ENCODE measurements around the gene ATP6AP1.
A peak's percentile ranks its signal among the peaks of the same experiment; 100 is the strongest.

Gene ATP6AP1

GRCh38 chrX:154430916-154431315, 2.4 kb downstream of the ATP6AP1 start:
- no peak for DNase-seq (ENCODE audit: low spot score)

- DNase-seq (ENCODE audit: low spot score) = no peak
Observed at GRCh38 chrX:154431341-154431740, 2.9 kb downstream of the ATP6AP1 start.

GRCh38 chrX:154432210-154432609, 3.7 kb downstream of the ATP6AP1 start:
- DNase-seq (ENCODE audit: low spot score) = no peak

GRCh38 chrX:154433605-154434004, 5.1 kb downstream of the ATP6AP1 start:
- DNase-seq (ENCODE audit: low spot score) = no peak

DNA sequence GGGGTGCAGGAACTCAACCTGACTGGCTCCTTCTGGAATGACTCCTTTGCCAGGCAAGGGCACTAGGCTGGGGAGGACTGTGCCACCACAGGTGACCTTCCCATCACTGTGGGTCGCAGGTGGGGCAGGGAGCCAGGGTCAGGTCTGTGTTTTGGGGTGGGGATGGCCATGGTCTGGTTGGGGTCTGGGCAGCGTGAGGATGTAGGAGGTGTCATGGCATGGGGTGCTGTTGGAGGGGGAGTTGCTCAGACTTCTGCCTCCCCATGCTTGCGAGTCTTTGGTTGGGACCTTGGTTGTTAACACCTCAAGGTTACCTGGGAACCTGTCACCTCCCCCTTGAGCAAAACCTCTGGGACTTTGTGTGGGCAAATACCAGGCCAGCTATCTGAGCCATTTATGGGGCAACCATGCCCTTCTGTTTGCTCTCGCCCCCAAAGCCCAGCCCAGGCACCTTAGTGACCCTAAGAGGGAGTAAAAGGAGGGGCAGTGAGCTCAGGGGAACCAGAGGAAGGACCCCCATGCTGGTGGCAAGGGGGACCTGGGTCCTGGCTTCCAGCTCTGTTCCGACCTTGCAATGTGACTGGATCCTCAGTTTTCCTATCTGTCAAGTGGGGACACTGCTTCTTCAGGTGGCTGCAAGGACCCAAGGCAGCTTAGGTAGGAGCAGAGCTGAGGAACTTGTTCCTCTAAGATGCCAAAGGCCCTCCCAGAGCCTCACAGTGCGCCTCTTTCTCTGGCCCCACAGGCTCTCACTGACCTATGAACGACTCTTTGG, 6.1 kb downstream of the ATP6AP1 start:
- DNase-seq (ENCODE audit: low spot score) = no peak

GRCh38 chrX:154435171-154435733, 6.8 kb downstream of the ATP6AP1 start:
- no peak for DNase-seq (ENCODE audit: low spot score)

- peak; percentile 90 for DNase-seq (ENCODE audit: low spot score)
Observed at GRCh38 chrX:154436374-154436982, 8.0 kb downstream of the ATP6AP1 start.

DNA sequence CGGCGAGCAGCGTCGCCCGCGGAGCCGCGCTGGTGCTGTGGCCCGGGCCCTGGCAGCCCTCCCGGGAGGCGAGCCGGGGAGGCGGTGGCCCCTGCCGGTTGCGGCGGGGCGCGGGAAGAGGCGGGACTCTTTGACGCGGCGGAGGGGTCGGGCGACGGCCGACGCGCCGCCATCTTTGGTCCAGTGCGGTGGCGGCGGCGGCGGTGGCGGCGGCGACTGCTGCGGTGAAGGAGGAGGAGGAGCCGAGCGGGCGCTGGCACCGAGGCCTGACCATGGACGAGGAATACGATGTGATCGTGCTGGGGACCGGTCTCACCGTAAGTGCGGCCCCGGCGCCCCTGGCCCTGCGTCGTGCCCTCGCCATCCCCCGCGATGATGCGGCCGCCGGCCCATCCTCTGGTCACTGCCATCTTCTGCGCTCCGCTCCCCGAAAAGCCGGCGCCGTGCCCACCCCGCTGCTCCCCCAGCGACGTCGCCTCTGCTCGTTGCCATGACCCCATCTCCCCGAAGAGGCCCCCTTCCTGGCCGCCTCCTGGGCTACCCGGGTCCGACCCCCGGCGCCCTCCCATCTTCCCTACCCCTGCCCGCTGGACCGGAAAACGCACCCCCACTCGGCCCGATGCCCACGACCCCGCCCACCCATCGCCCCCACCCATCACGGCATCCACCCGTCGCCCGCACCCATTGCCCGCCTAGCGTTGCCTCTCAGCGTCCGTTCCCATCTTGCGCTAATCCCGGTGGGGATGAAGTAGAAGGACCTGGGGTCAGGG, 8.7 kb downstream of the ATP6AP1 start, which contains the start of gene GDI1:
TSS of gene GDI1 (plus strand) at position 172 of the 770 bp plus-strand sequence. CDS start at position 273, 101 bp downstream.
- DNase-seq (ENCODE audit: low spot score) = peak; percentile 76

DNA sequence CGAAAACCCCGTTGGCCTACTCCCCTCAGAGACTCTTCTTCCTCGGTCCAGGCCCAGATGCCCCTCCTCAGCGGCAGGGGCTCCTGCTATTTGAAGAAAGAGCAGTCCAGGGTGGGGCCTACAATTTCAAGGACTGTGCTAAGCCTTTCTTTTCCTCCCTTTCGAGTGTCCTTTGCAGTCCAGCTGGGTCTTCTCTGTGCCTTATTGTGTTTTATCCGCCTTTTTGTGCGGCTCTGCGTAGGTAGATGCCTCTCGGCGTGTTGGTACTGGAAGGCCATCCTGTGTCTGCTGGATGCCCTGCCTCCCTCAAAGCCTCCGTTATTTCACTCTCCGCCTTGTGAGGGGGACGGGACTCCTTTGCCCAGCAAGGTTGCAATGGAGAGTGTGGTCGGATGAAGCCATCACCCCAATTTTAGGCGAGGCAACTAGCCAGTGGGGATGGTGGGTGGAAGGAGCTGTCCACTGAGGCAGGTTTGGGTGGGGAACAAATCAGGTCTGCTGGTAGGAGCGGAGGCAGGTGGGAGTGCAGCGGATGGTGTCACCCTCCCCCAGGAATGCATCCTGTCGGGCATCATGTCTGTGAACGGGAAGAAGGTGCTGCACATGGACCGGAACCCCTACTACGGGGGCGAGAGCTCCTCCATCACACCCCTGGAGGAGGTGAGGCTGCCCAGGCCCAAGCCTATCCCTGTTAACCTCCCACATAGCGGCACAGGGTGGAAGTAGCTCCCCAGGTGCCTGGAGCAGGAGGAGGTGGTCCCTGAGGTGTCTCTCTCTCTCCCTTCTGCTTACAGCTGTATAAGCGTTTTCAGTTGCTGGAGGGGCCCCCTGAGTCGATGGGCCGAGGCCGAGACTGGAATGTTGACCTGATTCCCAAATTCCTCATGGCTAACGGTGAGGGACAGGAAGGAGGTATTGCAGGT, 9.8 kb downstream of the ATP6AP1 start:
- DNase-seq (ENCODE audit: low spot score) = no peak

GRCh38 chrX:154439841-154440240, 11.4 kb downstream of the ATP6AP1 start:
- no peak for DNase-seq (ENCODE audit: low spot score)

- DNase-seq (ENCODE audit: low spot score) = no peak
Observed at GRCh38 chrX:154440623-154441357, 12.3 kb downstream of the ATP6AP1 start.

DNA sequence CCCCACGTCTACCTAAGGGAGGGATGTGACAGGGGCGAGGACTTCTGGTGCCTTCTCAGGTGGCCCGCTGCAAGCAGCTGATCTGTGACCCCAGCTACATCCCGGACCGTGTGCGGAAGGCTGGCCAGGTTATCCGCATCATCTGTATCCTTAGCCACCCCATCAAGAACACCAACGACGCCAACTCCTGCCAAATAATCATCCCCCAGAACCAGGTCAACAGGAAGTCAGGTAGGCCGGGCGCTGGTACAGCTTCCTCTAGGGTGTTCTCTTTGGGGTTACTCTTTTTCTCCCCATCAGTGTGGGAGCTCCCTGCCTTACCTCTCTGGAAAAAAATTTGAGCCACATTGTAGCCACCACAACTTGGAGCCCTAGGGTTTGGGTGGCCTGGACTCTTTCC, 13.1 kb downstream of the ATP6AP1 start:
- no peak for DNase-seq (ENCODE audit: low spot score)

DNA sequence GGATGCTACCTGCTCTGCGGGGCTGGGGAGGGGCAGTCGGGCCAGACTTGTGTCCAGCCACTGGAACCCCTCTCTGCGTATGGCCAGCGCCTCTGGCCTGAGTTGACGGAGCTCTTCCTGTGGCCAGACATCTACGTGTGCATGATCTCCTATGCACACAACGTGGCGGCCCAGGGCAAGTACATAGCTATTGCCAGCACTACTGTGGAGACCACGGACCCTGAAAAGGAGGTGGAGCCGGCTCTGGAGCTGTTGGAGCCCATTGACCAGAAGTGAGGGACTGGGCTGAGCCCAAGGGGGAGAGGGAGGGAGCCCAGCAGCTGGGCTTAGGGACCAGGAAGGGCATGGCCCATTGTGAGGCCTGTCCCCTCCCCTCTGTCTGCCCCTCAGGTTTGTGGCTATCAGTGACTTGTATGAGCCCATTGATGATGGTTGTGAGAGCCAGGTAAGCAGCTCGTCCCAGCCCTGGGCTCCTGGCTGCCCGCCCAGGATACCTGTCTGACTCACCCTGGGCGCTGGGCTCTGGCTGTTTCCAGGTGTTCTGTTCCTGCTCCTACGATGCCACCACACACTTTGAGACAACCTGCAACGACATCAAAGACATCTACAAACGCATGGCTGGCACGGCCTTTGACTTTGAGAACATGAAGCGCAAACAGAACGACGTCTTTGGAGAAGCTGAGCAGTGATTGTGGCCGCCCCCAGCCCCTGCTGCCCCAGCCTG, 13.7 kb downstream of the ATP6AP1 start:
- DNase-seq (ENCODE audit: low spot score) = no peak

GRCh38 chrX:154443479-154443910, 15.0 kb downstream of the ATP6AP1 start:
- peak; percentile 20 for DNase-seq (ENCODE audit: low spot score)

- peak; percentile 91 for DNase-seq (ENCODE audit: low spot score)
Observed at GRCh38 chrX:154443992-154444754, 15.7 kb downstream of the ATP6AP1 start, which contains the start of gene FAM50A. Gene FAM50A, plus strand, starts transcription at chrX:154444141. Its CDS starts 95 bp downstream, at chrX:154444236.

- DNase-seq (ENCODE audit: low spot score) = no peak
Observed at GRCh38 chrX:154444755-154445246, 16.3 kb downstream of the ATP6AP1 start.

GRCh38 chrX:154445776-154446175, 17.3 kb downstream of the ATP6AP1 start:
- no peak for DNase-seq (ENCODE audit: low spot score)

DNA sequence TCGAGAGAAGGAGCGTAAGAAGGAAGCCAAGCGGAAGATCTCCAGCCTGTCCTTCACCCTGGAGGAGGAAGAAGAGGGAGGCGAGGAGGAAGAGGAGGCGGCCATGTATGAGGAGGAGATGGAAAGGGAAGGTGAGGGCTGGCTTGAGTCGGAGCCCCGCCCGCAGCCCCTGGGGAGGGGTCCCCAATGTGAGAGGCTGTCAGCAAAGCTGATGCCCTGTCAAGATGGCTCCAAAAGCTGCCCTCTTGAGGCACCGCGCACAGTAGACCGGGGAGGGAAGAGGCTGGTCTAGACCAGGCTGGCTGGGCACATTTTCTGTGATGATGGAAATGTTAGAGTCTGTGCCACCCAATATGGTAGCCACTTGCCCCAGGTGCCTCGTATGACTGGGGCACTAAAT, 18.0 kb downstream of the ATP6AP1 start:
- DNase-seq (ENCODE audit: low spot score) = no peak

GRCh38 chrX:154448484-154448883, 20.0 kb downstream of the ATP6AP1 start:
- no peak for DNase-seq (ENCODE audit: low spot score)
